SU-DHL-6 (cell line): ENCODE results near the gene ORAI2.

Source experiments
- EZH2phosphoT487 ChIP-seq: fragments of 200-600 bp; sonication (generic), shearing (Covaris generic); conservative IDR thresholded peaks from 2 replicates; pipeline ENCODE4 v1.6.1; 2018; ENCODE audit warnings: mild to moderate bottlenecking, antibody characterized with exemption, low read length, moderate library complexity, mixed read lengths
- TF ChIP-seq, protein P1 (sequence below): fragments of 200-600 bp; sonication (generic); IDR thresholded peaks from one replicate; pipeline ENCODE4 v1.5.1; 2017; ENCODE audit warnings: antibody characterized with exemption, mild to moderate bottlenecking, low read length, moderate library complexity; ENCODE audit not compliant: insufficient read depth, poor library complexity, severe bottlenecking

DNA sequence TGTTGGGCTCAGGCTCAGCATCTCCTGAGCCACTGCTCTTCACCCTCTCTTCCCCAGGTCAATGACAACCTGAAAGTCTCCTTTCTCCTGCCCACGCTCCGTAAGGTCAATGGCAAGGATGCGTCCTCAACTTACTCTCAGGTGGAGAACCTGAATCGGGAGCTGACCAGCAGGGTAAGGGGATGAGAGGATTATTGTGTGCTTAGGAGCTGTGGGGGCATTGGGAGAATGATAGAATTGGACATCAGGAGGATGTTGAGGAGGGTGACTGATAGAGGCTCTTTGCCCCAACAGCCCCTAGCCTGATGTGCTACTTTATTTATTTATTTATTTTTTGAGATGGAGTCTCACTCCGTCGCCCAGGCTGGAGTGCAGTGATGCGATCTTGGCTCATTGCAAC is 32.7 kb downstream of the ORAI2 start:
- TF ChIP-seq, protein P1, sequence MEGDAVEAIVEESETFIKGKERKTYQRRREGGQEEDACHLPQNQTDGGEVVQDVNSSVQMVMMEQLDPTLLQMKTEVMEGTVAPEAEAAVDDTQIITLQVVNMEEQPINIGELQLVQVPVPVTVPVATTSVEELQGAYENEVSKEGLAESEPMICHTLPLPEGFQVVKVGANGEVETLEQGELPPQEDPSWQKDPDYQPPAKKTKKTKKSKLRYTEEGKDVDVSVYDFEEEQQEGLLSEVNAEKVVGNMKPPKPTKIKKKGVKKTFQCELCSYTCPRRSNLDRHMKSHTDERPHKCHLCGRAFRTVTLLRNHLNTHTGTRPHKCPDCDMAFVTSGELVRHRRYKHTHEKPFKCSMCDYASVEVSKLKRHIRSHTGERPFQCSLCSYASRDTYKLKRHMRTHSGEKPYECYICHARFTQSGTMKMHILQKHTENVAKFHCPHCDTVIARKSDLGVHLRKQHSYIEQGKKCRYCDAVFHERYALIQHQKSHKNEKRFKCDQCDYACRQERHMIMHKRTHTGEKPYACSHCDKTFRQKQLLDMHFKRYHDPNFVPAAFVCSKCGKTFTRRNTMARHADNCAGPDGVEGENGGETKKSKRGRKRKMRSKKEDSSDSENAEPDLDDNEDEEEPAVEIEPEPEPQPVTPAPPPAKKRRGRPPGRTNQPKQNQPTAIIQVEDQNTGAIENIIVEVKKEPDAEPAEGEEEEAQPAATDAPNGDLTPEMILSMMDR: no peak
- TF ChIP-seq EZH2phosphoT487: no peak
